ENCODE data around the gene TIE1.

GRCh38 chr1:43358746-43359693, 58.2 kb downstream of the TIE1 start, which contains the start of gene CDC20:
- TF ChIP-seq, protein P1, sequence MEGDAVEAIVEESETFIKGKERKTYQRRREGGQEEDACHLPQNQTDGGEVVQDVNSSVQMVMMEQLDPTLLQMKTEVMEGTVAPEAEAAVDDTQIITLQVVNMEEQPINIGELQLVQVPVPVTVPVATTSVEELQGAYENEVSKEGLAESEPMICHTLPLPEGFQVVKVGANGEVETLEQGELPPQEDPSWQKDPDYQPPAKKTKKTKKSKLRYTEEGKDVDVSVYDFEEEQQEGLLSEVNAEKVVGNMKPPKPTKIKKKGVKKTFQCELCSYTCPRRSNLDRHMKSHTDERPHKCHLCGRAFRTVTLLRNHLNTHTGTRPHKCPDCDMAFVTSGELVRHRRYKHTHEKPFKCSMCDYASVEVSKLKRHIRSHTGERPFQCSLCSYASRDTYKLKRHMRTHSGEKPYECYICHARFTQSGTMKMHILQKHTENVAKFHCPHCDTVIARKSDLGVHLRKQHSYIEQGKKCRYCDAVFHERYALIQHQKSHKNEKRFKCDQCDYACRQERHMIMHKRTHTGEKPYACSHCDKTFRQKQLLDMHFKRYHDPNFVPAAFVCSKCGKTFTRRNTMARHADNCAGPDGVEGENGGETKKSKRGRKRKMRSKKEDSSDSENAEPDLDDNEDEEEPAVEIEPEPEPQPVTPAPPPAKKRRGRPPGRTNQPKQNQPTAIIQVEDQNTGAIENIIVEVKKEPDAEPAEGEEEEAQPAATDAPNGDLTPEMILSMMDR (IDR thresholded peaks at IDR 0.05; ENCODE audit: insufficient read depth, low read depth, low read length), result no peak
- TF ChIP-seq EZH2 (IDR thresholded peaks at IDR 0.05; ENCODE audit: insufficient read depth, low read length), result no peak

All from astrocyte (in vitro differentiated cells and primary cell).